Measurements from ENCODE around the gene PIK3C3.

- TF ChIP-seq, protein P1, sequence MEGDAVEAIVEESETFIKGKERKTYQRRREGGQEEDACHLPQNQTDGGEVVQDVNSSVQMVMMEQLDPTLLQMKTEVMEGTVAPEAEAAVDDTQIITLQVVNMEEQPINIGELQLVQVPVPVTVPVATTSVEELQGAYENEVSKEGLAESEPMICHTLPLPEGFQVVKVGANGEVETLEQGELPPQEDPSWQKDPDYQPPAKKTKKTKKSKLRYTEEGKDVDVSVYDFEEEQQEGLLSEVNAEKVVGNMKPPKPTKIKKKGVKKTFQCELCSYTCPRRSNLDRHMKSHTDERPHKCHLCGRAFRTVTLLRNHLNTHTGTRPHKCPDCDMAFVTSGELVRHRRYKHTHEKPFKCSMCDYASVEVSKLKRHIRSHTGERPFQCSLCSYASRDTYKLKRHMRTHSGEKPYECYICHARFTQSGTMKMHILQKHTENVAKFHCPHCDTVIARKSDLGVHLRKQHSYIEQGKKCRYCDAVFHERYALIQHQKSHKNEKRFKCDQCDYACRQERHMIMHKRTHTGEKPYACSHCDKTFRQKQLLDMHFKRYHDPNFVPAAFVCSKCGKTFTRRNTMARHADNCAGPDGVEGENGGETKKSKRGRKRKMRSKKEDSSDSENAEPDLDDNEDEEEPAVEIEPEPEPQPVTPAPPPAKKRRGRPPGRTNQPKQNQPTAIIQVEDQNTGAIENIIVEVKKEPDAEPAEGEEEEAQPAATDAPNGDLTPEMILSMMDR (IDR thresholded peaks at IDR 0.05; ENCODE audit: low read length): no peak
- no peak for TF ChIP-seq EZH2 (IDR thresholded peaks at IDR 0.05; ENCODE audit: borderline replicate concordance, low read length)
These were observed 19.8 kb downstream of the PIK3C3 start for GRCh38 chr18:41974796-41975201.
